ENCODE measurements around the gene RPS10.

The RPS10 gene

GRCh38 chr6:34425498-34426410 lies at the start of gene RPS10:
TSS of gene RPS10 (minus strand) at chr6:34426069. CDS start at chr6:34425221, 848 bp downstream.
- peak; percentile 85 for DNase-seq (ENCODE audit: low read depth)

- no peak for DNase-seq (ENCODE audit: low read depth)
Observed at GRCh38 chr6:34475238-34475682, 49.4 kb upstream of the RPS10 start.

- no peak for DNase-seq (ENCODE audit: low read depth)
Observed at GRCh38 chr6:34474754-34475153, 48.9 kb upstream of the RPS10 start.

GRCh38 chr6:34473967-34474366 lies 48.1 kb upstream of the RPS10 start:
- DNase-seq (ENCODE audit: low read depth) = no peak

- DNase-seq (ENCODE audit: low read depth) = no peak
Observed at GRCh38 chr6:34472425-34472824, 46.6 kb upstream of the RPS10 start.

- DNase-seq (ENCODE audit: low read depth) = no peak
Observed at GRCh38 chr6:34469499-34469898, 43.6 kb upstream of the RPS10 start.

DNA sequence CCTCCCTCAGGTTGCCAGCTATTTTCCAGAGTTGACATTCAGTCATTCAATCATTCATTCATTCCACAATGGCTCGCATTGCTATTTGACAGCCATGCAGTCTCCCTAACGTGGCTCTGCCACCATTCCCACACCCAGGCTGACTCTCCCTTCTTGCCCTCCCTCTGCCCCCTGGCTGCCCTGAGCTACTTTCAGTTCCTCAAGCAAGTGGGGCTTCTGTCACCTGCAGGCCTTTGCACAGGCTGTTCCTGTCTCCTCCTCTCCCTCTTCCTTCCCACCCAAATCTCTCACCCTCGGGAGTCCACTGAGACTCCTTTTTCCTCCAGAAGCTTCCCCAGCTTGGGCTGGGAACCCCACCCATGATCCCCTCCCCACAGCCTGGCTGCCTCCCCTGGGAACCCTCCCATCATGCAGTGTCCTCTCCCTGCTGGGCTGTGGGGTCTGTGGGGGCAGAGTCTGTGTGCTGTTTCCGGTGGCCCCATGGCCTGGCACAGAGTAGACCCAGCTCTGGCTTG lies 42.6 kb upstream of the RPS10 start:
- DNase-seq (ENCODE audit: low read depth) = no peak

DNA sequence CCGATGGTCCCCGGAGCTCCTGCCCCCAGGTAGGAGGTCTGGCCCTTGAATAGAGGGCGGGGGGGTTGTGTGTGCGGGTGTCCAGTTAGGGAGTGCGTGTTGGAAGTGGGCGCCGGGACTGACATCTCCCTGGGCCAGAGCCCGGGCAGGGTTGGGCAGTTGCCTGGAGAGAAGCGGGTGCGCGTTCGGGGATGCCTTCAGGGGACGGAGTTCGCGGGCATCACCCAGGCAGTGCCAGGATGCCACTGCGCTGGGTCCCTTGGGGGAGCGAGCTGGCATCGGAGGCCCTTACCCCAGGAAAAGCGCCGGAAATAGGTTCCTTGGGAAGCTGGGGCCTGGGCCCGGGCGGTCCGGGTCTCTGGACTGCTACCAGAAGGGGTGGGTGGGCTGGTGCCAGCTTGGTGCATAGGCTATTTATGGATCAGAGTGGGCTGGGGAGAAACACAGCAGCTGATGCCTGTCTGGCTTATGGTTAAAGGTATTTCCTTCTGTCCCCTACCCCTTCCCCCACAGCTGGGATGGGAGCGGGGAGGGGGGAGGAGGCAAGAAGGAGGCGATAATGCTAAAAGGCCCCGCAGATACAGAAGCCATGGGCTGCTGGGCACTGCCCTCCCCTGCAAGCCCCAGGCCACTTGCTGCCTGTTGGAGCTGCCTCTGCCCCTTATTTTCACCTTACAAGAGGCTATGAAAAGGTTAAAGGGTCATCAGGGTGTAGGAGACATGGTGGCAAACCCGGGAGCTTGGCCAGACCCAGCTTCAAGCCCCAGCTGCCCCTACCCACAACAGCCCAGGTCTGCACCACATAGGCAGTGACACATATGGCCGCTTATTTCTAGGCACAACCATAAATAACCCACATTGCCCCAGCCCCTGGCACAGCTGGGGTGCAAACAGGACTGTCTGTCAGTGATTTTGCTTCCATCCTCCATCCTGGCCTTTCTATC lies 40.6 kb upstream of the RPS10 start:
- DNase-seq (ENCODE audit: low read depth) = no peak

GRCh38 chr6:34465531-34466241 lies 39.8 kb upstream of the RPS10 start, which contains the start of gene PACSIN1:
TSS of gene PACSIN1 (plus strand) at chr6:34466076. CDS start at chr6:34526306, 60,230 bp downstream.
- no peak for DNase-seq (ENCODE audit: low read depth)

- no peak for DNase-seq (ENCODE audit: low read depth)
Observed at GRCh38 chr6:34463849-34464248, 38.0 kb upstream of the RPS10 start.

- no peak for DNase-seq (ENCODE audit: low read depth)
Observed at GRCh38 chr6:34463299-34463698, 37.4 kb upstream of the RPS10 start.

- DNase-seq (ENCODE audit: low read depth) = no peak
Observed at GRCh38 chr6:34462551-34462971, 36.7 kb upstream of the RPS10 start.

DNA sequence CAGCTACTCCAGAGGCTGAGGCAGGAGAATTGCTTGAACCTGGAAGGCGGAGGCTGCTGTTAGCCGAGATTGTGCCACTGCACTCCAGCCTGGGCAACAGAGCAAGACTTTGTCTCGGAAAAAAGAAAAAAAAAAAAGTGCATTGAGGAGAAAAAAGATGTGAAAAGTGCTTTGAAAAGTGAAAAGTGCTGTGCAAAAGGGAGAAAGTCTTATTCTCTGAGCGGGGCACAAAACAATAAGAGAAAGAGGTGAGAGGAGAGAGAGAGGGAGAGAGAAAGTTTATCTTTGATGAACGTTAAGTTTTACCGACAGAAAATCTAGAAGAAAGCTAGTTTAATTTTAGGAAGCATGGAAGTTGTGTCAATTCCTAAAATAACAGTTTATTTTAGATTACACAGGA lies 36.1 kb upstream of the RPS10 start:
- no peak for DNase-seq (ENCODE audit: low read depth)

DNA sequence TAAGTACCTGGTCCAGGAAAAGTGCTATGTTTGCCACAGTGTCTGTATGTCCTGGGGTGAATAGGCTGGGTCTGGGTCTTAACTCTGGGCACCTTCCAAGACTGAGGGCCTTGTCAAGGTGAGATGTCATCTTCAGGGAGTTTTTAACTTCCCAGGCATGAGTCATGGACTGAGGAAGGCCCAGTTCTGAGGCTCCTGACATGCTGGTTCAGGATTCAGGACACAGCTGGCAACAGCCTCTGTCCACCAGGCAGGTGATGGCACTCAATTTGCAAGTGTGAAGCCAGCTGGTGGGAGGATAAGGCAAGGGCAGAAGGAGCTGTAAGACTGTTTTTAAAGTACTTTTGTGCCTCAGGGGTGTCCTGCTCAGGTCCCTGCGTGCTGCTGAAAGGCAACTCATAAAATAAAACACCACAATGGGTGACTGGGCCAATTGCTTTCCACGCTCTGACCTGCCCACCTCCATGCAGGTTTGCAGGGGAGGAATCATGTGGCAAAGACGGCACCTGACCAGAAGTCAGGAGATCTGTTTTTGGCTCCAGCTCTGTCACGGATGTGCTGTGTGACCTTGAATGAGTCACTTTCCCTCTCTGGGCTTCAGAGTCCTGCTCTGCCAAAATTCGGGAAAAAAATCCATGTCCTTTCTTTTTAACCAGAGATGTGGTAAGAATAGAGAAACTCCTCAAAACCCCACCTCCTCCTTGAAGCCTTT lies 35.1 kb upstream of the RPS10 start:
- no peak for DNase-seq (ENCODE audit: low read depth)

DNA sequence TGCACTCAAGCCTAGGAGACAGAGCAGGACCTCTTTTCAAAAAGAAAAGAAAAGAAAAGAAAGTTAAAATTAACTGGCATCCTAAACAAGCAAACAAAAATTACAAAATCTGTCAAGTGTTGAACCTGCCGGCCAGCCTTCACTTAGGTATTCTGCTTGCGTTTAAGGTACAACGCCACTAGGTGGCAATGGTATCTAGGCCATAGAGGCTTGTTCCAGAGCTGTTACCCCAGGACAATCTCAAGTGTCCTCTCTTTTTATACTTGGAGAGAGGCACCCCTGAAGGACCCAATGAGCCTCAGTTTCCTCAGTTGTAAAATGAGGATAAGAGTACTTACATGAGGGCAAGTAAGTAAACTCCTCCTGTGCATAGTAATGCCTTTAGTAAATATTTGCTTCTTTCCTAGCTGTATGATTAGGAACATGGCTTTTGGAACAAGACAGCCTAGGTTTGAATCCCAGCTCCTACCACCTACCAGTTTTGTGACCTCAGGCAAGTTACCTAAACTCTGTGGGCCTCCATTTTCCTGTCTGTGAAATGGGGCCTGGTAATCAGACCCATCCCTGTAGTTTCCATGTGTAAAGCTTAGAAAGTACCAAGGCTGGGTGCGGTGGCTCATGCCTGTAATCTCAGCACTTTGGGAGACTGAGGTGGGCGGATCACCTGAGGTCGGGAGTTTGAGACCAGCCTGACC lies 34.2 kb upstream of the RPS10 start:
- DNase-seq (ENCODE audit: low read depth) = peak; percentile 43

GRCh38 chr6:34457742-34458735 lies 32.2 kb upstream of the RPS10 start:
- no peak for DNase-seq (ENCODE audit: low read depth)

- DNase-seq (ENCODE audit: low read depth) = no peak
Observed at GRCh38 chr6:34457382-34457741, 31.5 kb upstream of the RPS10 start.

DNA sequence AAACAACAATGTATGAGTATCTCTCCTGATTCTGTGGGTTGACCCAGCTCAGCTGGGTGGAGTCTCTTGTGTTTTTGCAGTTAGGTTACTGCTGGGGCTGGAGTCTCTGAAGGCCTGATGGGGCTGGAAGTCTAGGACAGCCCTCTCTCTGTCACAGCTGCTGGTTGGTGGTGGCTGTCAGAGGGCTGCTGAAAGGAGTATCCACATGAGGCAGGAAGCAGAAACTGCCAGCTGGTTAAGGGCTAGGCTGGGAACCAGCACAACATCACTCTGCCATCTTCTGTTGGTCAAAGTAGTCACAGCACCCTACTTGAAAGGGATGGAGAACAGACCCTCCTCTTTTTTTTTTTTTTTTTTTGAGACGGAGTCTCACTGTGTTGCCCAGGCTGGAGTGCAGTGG lies 30.0 kb upstream of the RPS10 start:
- no peak for DNase-seq (ENCODE audit: low read depth)

GRCh38 chr6:34451192-34451591 lies 25.3 kb upstream of the RPS10 start:
- DNase-seq (ENCODE audit: low read depth) = no peak
